WTC11 (cell line): ENCODE measurements around the gene RABEPK. TPM values are rescaled to one million over a fixed set of nuclear protein-coding genes. Genes with fewer than 3 reads are reported as not detected.

ENCODE experiments used
- ATAC-seq: fragments of 200-7000 bp; cut with Tn5 transposase; 2 replicates; pipeline ENCODE4 v1.10.0; 2021; ENCODE audit warnings: mild to moderate bottlenecking, moderate library complexity
- CTCF ChIA-PET: fragments of 300-600 bp; sonication (Branson Sonifier 250); formaldehyde crosslinking; loops from one replicate; lab custom pipeline; 2021; ENCODE audit warnings: antibody characterized with exemption; lab: Charles Lee
- POLR2A ChIA-PET: fragments of 350-600 bp; sonication (Branson Sonifier 250); formaldehyde crosslinking; loops from one replicate; lab custom pipeline; 2021; ENCODE audit warnings: antibody characterized with exemption; lab: Charles Lee
- DNase-seq: peaks from one replicate; pipeline ENCODE4 v3.0.0; 2021; ENCODE audit warnings: low spot score
- H3K27ac Mint-ChIP-seq: 2 replicates; pipeline ENCODE4 v1.8.0; 2021; ENCODE audit warnings: mixed read lengths
- H3K27me3 Mint-ChIP-seq: 2 replicates; pipeline ENCODE4 v1.8.0; 2021; ENCODE audit warnings: low read depth, mild to moderate bottlenecking, moderate library complexity, mixed read lengths
- H3K36me3 Mint-ChIP-seq: 2 replicates; pipeline ENCODE4 v1.8.0; 2021; ENCODE audit warnings: mixed read lengths
- H3K4me1 Mint-ChIP-seq: 2 replicates; pipeline ENCODE4 v1.8.0; 2022; ENCODE audit warnings: mixed read lengths
- H3K4me3 Mint-ChIP-seq: 2 replicates; pipeline ENCODE4 v1.8.0; 2021; ENCODE audit warnings: mild to moderate bottlenecking, moderate library complexity, mixed read lengths
- H3K9me3 Mint-ChIP-seq: 2 replicates; pipeline ENCODE4 v1.8.0; 2021; ENCODE audit warnings: mixed read lengths
- ATF1 ChIP-seq: sonication (generic); formaldehyde crosslinking; IDR thresholded peaks from 2 replicates; pipeline ENCODE4 v1.8.1; 2023; ENCODE audit warnings: mild to moderate bottlenecking, moderate library complexity, missing genetic modification reagents
- ESRRA ChIP-seq: sonication (generic); formaldehyde crosslinking; IDR thresholded peaks from 2 replicates; pipeline ENCODE4 v1.8.1; 2022; ENCODE audit warnings: mild to moderate bottlenecking, missing genetic modification reagents, borderline replicate concordance
- ETV6 ChIP-seq: sonication (generic); formaldehyde crosslinking; IDR thresholded peaks from 2 replicates; pipeline ENCODE4 v1.8.1; 2022; ENCODE audit warnings: mild to moderate bottlenecking, missing genetic modification reagents
- FOXP1 ChIP-seq: sonication (generic); formaldehyde crosslinking; IDR thresholded peaks from 2 replicates; pipeline ENCODE4 v1.8.0; 2022; ENCODE audit warnings: missing genetic modification reagents, mild to moderate bottlenecking, moderate library complexity, borderline replicate concordance
- HMGA2 ChIP-seq: fragments of 250-450 bp; sonication (Bioruptor Pico); IDR thresholded peaks from 2 replicates; pipeline ENCODE4 v1.4.0; 2021; ENCODE audit warnings: mild to moderate bottlenecking, moderate library complexity
- IRF2 ChIP-seq: sonication (generic); formaldehyde crosslinking; IDR thresholded peaks from 2 replicates; pipeline ENCODE4 v1.8.0; 2022; ENCODE audit warnings: low read depth, missing genetic modification reagents, borderline replicate concordance
- TCF7 ChIP-seq: sonication (generic); formaldehyde crosslinking; IDR thresholded peaks from 2 replicates; pipeline ENCODE4 v1.8.0; 2022; ENCODE audit warnings: mild to moderate bottlenecking, low read depth, missing genetic modification reagents, moderate library complexity
- TP53 ChIP-seq: sonication (generic); formaldehyde crosslinking; IDR thresholded peaks from 2 replicates; pipeline ENCODE4 v1.8.1; 2023; ENCODE audit warnings: mild to moderate bottlenecking, missing genetic modification reagents
- ZBTB21 ChIP-seq: sonication (generic); formaldehyde crosslinking; IDR thresholded peaks from 2 replicates; pipeline ENCODE4 v1.8.1; 2023; ENCODE audit warnings: mild to moderate bottlenecking, missing genetic modification reagents, borderline replicate concordance
- ZNF121 ChIP-seq: sonication (generic); formaldehyde crosslinking; IDR thresholded peaks from 2 replicates; pipeline ENCODE4 v1.8.0; 2023; ENCODE audit warnings: missing genetic modification reagents
- ZNF232 ChIP-seq: sonication (generic); formaldehyde crosslinking; IDR thresholded peaks from 2 replicates; pipeline ENCODE4 v1.8.0; 2022; ENCODE audit warnings: mild to moderate bottlenecking, missing genetic modification reagents
- total RNA-seq: library from RNA; stranded (reverse); gene quantifications from 3 replicates; pipeline ENCODE4 v1.2.3, GENCODE V29; 2021
- TF ChIP-seq, protein P1 (sequence below): fragments of 200-600 bp; IDR thresholded peaks from 2 replicates; pipeline ENCODE4 v1.8.0; 2022; ENCODE audit warnings: antibody characterized with exemption
- TF ChIP-seq, protein P2 (sequence below): sonication (generic); formaldehyde crosslinking; IDR thresholded peaks from 2 replicates; pipeline ENCODE4 v1.8.0; 2022; ENCODE audit warnings: mild to moderate bottlenecking, missing genetic modification reagents
- TF ChIP-seq, protein P3 (sequence below): fragments of 250-450 bp; sonication (Bioruptor Pico); IDR thresholded peaks from 2 replicates; pipeline ENCODE4 v1.9.0; 2021; ENCODE audit warnings: mild to moderate bottlenecking
- TF ChIP-seq, protein P4 (sequence below): sonication (generic); formaldehyde crosslinking; conservative IDR thresholded peaks from 2 replicates; pipeline ENCODE4 v1.8.1; 2023; ENCODE audit warnings: mild to moderate bottlenecking, low read depth, missing genetic modification reagents, moderate library complexity
- TF ChIP-seq, protein P5 (sequence below): sonication (generic); formaldehyde crosslinking; IDR thresholded peaks from 2 replicates; pipeline ENCODE4 v1.8.1; 2023; ENCODE audit warnings: mild to moderate bottlenecking, missing genetic modification reagents
- TF ChIP-seq, protein P6 (sequence below): sonication (generic); formaldehyde crosslinking; IDR thresholded peaks from 2 replicates; pipeline ENCODE4 v1.8.1; 2022; ENCODE audit warnings: low read depth, missing genetic modification reagents, borderline replicate concordance
- TF ChIP-seq, protein P7 (sequence below): sonication (generic); formaldehyde crosslinking; IDR thresholded peaks from 2 replicates; pipeline ENCODE4 v1.8.1; 2022; ENCODE audit warnings: mild to moderate bottlenecking, missing genetic modification reagents, moderate library complexity, borderline replicate concordance
- TF ChIP-seq, protein P8 (sequence below): fragments of 250-450 bp; sonication (Bioruptor Pico); IDR thresholded peaks from 2 replicates; pipeline ENCODE4 v1.9.0; 2021; ENCODE audit warnings: mild to moderate bottlenecking, borderline replicate concordance
- TF ChIP-seq, protein P9 (sequence below): fragments of 250-450 bp; sonication (Bioruptor Pico); conservative IDR thresholded peaks from 2 replicates; pipeline ENCODE4 v1.9.0; 2021; ENCODE audit warnings: mild to moderate bottlenecking

RABEPK gene
- total RNA-seq, 1 experiment from 2014 or later: 25.5 TPM

DNA sequence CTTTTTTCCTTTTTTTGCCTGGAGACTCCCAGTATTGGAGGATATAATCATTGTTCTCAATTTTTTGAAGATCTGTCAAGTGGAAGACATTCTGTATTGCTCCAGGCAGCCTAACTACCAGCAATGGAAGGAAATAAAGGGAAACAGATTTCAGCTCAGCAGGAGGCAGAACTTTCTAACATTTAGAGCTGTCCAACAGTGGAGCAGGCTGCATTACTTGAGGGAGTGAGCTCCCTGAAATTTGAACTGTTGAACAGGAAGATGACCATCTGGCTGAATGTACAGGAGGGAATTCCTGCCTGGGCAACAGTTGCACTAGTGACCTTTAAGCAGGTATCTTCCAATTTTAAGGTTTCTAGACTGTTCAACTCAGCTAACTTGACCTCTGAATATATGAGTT lies 60.2 kb downstream of the RABEPK start:
- no peak for DNase-seq
- CTCF ChIA-PET: interaction anchor here (1.0 to 2.2 kb wide), 5 partner anchors 12 to 101 kb away, joined by 4 to 10 read pairs (median 5); partner anchors contain the start of gene HSPA5

More for the DNA sequence above, 60.2 kb downstream of the RABEPK start:
- Mint-ChIP-seq H3K4me1 (peaks cover 10% of the 10 kb centered on the region), H3K27ac (no peak overlapping the region), H3K27me3 (no peaks in the 10 kb centered on the region), H3K4me3 (peak overlapping the region; percentile 98), H3K9me3 (peaks cover 4% of the 10 kb centered on the region; the same call in 1 of the 2 replicates), H3K36me3 (no peaks in the 10 kb centered on the region; the same call in 1 of the 2 replicates)
- POLR2A ChIA-PET: interaction anchor here (0.7 kb wide), 1 partner anchor 47 kb away, joined by 3 read pairs; no protein-coding TSS in a partner anchor
- TF ChIP-seq ZNF121 (CRISPR knock-in tag) (no peak), TP53 (CRISPR knock-in tag) (no peak), HMGA2 (CRISPR knock-in tag) (no peak), ETV6 (no peak), IRF2 (CRISPR knock-in tag) (no peak), ESRRA (CRISPR knock-in tag) (no peak), ZNF232 (no peak), ZBTB21 (CRISPR knock-in tag) (no peak), FOXP1 (CRISPR knock-in tag) (no peak), TCF7 (CRISPR knock-in tag) (no peak), ATF1 (CRISPR knock-in tag) (no peak)
- TF ChIP-seq, protein P1, sequence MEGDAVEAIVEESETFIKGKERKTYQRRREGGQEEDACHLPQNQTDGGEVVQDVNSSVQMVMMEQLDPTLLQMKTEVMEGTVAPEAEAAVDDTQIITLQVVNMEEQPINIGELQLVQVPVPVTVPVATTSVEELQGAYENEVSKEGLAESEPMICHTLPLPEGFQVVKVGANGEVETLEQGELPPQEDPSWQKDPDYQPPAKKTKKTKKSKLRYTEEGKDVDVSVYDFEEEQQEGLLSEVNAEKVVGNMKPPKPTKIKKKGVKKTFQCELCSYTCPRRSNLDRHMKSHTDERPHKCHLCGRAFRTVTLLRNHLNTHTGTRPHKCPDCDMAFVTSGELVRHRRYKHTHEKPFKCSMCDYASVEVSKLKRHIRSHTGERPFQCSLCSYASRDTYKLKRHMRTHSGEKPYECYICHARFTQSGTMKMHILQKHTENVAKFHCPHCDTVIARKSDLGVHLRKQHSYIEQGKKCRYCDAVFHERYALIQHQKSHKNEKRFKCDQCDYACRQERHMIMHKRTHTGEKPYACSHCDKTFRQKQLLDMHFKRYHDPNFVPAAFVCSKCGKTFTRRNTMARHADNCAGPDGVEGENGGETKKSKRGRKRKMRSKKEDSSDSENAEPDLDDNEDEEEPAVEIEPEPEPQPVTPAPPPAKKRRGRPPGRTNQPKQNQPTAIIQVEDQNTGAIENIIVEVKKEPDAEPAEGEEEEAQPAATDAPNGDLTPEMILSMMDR: no peak
- TF ChIP-seq, protein P2, sequence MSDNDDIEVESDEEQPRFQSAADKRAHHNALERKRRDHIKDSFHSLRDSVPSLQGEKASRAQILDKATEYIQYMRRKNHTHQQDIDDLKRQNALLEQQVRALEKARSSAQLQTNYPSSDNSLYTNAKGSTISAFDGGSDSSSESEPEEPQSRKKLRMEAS: no peak
- TF ChIP-seq, protein P3, sequence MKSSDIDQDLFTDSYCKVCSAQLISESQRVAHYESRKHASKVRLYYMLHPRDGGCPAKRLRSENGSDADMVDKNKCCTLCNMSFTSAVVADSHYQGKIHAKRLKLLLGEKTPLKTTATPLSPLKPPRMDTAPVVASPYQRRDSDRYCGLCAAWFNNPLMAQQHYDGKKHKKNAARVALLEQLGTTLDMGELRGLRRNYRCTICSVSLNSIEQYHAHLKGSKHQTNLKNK: no peak
- TF ChIP-seq, protein P4, sequence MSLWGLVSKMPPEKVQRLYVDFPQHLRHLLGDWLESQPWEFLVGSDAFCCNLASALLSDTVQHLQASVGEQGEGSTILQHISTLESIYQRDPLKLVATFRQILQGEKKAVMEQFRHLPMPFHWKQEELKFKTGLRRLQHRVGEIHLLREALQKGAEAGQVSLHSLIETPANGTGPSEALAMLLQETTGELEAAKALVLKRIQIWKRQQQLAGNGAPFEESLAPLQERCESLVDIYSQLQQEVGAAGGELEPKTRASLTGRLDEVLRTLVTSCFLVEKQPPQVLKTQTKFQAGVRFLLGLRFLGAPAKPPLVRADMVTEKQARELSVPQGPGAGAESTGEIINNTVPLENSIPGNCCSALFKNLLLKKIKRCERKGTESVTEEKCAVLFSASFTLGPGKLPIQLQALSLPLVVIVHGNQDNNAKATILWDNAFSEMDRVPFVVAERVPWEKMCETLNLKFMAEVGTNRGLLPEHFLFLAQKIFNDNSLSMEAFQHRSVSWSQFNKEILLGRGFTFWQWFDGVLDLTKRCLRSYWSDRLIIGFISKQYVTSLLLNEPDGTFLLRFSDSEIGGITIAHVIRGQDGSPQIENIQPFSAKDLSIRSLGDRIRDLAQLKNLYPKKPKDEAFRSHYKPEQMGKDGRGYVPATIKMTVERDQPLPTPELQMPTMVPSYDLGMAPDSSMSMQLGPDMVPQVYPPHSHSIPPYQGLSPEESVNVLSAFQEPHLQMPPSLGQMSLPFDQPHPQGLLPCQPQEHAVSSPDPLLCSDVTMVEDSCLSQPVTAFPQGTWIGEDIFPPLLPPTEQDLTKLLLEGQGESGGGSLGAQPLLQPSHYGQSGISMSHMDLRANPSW: no peak
- TF ChIP-seq, protein P5, sequence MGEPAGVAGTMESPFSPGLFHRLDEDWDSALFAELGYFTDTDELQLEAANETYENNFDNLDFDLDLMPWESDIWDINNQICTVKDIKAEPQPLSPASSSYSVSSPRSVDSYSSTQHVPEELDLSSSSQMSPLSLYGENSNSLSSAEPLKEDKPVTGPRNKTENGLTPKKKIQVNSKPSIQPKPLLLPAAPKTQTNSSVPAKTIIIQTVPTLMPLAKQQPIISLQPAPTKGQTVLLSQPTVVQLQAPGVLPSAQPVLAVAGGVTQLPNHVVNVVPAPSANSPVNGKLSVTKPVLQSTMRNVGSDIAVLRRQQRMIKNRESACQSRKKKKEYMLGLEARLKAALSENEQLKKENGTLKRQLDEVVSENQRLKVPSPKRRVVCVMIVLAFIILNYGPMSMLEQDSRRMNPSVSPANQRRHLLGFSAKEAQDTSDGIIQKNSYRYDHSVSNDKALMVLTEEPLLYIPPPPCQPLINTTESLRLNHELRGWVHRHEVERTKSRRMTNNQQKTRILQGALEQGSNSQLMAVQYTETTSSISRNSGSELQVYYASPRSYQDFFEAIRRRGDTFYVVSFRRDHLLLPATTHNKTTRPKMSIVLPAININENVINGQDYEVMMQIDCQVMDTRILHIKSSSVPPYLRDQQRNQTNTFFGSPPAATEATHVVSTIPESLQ (CRISPR knock-in tag): no peak
- TF ChIP-seq, protein P6, sequence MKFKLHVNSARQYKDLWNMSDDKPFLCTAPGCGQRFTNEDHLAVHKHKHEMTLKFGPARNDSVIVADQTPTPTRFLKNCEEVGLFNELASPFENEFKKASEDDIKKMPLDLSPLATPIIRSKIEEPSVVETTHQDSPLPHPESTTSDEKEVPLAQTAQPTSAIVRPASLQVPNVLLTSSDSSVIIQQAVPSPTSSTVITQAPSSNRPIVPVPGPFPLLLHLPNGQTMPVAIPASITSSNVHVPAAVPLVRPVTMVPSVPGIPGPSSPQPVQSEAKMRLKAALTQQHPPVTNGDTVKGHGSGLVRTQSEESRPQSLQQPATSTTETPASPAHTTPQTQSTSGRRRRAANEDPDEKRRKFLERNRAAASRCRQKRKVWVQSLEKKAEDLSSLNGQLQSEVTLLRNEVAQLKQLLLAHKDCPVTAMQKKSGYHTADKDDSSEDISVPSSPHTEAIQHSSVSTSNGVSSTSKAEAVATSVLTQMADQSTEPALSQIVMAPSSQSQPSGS: no peak
- TF ChIP-seq, protein P7, sequence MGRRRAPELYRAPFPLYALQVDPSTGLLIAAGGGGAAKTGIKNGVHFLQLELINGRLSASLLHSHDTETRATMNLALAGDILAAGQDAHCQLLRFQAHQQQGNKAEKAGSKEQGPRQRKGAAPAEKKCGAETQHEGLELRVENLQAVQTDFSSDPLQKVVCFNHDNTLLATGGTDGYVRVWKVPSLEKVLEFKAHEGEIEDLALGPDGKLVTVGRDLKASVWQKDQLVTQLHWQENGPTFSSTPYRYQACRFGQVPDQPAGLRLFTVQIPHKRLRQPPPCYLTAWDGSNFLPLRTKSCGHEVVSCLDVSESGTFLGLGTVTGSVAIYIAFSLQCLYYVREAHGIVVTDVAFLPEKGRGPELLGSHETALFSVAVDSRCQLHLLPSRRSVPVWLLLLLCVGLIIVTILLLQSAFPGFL (CRISPR knock-in tag): no peak
- TF ChIP-seq, protein P8, sequence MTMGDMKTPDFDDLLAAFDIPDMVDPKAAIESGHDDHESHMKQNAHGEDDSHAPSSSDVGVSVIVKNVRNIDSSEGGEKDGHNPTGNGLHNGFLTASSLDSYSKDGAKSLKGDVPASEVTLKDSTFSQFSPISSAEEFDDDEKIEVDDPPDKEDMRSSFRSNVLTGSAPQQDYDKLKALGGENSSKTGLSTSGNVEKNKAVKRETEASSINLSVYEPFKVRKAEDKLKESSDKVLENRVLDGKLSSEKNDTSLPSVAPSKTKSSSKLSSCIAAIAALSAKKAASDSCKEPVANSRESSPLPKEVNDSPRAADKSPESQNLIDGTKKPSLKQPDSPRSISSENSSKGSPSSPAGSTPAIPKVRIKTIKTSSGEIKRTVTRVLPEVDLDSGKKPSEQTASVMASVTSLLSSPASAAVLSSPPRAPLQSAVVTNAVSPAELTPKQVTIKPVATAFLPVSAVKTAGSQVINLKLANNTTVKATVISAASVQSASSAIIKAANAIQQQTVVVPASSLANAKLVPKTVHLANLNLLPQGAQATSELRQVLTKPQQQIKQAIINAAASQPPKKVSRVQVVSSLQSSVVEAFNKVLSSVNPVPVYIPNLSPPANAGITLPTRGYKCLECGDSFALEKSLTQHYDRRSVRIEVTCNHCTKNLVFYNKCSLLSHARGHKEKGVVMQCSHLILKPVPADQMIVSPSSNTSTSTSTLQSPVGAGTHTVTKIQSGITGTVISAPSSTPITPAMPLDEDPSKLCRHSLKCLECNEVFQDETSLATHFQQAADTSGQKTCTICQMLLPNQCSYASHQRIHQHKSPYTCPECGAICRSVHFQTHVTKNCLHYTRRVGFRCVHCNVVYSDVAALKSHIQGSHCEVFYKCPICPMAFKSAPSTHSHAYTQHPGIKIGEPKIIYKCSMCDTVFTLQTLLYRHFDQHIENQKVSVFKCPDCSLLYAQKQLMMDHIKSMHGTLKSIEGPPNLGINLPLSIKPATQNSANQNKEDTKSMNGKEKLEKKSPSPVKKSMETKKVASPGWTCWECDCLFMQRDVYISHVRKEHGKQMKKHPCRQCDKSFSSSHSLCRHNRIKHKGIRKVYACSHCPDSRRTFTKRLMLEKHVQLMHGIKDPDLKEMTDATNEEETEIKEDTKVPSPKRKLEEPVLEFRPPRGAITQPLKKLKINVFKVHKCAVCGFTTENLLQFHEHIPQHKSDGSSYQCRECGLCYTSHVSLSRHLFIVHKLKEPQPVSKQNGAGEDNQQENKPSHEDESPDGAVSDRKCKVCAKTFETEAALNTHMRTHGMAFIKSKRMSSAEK (CRISPR knock-in tag): no peak
- TF ChIP-seq, protein P9, sequence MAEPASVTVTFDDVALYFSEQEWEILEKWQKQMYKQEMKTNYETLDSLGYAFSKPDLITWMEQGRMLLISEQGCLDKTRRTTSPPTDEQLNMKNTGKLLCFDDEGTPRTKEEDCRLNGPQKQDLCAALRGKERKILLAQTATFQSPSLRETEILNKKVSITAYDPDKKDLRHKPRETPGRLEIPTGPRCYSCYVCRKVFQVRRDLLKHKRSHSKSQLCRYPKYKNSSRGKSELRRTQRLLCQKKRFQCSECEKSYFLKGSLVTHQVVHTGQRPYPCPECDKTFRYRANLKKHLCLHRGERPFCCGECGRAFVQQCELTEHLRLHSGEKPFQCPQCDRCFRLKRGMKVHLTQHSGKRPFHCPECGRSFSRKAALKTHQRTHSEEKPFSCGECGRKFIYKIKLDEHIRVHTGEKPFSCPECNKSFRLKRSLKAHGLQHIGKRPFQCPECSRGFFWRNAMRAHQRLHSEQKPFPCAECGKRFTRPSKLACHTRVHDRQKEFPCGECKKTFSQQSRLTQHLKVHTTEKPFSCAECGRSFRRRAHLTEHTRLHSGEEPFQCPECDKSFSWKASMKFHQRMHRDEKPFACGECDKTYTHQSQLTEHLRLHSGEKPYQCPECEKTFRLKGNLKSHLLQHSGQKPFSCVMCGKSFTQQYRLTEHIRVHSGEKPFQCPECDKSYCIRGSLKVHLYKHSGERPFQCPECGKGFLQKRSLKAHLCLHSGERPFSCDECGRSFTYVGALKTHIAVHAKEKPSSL (CRISPR knock-in tag): no peak
- no peak for ATAC-seq
